Measurements from ENCODE around the gene CHAMP1.

GRCh38 chr13:114330086-114330485 lies 15.8 kb downstream of the CHAMP1 start:
- TF ChIP-seq CSDC2 (CRISPR knock-in tag; IDR thresholded peaks at IDR 0.05): no peak
- TF ChIP-seq ZNF70 (CRISPR knock-in tag; IDR thresholded peaks at IDR 0.05): no peak
- TF ChIP-seq TOX (CRISPR knock-in tag; IDR thresholded peaks at IDR 0.05; ENCODE audit: borderline replicate concordance): no peak
- no peak for TF ChIP-seq ZFP3 (CRISPR knock-in tag; IDR thresholded peaks at IDR 0.05)
- TF ChIP-seq ZNF565 (CRISPR knock-in tag; conservative IDR thresholded peaks at IDR 0.05; ENCODE audit: low read depth): no peak
